Stimulated activated CD4-positive, alpha-beta T cell treated with anti-CD3 and anti-CD28 coated beads, Interleukin-15, amount 100 ng/mL, for 1 hour (primary cell): ENCODE measurements around the gene RFTN1.

ENCODE experiments used
- DNase-seq, 2 donors: peaks; one replicate each; pipeline ENCODE4 v3.0.0-alpha.2; 2020; ENCODE audit warnings: low read depth in 1 of 2, low spot score in 1 of 2

Gene RFTN1

DNA sequence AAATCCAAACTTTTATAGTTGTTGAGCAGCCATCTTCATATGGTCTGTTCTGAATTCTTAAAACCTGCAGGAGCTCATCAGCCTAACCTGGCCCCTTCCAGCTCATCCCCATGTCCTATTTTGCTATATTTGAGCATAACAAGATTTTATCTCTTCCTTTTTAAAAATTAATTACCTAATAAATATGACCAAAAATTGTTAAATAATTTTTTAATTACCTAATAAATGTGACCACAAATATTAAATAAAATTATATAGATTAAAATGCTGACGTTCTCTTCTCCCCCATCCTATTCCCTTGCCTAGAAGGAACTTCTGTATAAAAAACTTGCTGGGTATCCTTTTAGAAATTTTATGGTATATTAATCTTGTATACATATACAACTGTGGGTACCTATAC, 204.8 kb downstream of the RFTN1 start:
- no peak for DNase-seq

DNA sequence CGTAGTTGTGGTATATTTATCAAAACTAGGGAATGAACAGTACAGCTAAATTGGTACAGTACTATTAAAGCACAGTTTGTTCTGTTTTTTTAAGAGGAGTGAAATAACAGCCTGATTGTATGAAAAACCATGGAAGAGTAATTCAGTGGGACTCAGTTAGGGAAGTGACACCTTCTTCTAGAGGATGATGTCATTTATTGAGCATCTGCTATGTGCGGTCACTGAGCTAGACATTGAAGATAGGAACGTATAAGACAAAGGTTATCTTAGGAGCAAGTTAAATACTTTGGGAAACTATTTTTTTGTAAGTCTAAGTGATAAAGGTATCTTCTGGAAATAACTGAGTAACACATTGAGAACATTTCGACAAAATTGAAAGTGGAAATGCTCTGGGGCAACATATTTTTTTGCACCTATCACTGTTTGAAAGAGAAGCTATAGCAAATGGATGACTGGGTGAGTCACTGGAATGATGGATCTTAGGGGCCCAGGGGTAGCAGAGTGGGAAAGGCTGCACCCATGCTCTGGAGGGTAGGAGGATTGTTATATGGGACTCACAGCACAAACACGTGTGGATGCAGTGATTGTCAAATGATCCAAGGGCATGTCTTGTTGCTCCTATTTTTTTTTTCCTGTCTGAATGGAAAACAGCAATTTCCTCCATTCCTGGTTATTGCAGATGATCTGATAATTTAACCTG, 205.5 kb downstream of the RFTN1 start:
- no peak for DNase-seq

DNA sequence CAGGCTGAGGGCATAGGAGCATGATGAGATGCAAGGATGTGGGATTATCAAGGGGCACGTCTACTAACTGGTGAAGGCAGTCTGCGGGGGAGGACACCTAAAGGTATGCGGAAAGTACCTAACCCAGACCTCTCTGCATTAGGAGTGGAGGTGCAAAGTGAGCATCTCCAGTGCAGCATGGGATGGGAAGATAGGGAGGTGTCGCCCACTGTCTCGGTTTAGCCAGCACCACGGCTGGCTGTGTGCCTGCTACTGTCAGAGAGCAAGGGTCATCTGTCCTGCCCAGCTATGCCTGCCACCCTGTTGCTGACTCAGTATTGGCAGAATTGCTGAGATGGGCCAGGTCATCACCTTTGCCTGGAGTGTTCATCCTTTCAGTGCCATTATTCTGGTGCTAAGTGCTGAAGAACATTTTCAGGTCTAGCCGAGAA, 208.4 kb downstream of the RFTN1 start:
- DNase-seq = no peak

DNA sequence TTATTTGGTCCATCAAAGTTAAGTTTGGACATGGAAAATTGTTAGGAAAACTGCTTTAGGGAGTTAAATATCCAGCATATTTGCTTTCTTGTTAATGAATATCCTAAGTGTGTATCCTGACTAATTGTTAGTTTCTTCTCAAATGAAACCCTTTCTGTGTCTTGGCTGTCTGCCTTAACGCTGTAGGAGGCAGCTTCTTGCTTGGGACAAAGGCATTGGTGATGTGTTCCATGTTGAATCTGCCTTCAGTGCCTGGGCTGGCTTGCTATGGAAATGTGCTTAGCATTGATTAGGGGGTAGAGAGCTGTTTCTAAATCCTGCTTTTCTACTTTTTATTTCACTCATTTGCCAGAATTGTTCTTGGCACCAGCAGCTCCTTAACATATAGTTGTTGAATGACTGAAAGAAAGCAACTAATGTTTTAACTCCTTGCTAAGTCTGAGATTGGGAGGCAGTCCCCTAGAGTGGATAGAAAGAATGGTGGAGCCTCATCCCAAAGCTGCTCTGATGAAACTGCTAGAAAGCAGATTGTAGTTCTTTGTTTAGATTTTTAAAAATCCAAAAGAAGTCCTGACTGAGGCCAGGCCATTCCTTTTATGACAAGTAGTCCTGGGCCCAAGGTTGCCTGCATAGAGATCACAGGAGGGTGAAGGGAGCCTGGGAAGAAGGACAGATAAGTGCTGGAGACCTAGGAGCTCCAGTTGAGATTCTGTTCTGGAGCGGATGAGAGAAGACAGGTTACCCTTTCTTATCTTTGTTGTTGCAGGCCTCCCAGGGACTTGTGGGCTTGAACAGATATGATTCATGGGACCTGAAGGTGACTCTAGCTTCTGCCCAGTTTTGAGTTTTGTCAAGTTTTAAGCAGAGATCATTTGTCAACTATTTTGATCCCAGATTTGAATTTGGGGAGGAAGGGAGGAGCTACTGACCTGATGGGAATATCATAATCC, 209.2 kb downstream of the RFTN1 start:
- no peak for DNase-seq

DNA sequence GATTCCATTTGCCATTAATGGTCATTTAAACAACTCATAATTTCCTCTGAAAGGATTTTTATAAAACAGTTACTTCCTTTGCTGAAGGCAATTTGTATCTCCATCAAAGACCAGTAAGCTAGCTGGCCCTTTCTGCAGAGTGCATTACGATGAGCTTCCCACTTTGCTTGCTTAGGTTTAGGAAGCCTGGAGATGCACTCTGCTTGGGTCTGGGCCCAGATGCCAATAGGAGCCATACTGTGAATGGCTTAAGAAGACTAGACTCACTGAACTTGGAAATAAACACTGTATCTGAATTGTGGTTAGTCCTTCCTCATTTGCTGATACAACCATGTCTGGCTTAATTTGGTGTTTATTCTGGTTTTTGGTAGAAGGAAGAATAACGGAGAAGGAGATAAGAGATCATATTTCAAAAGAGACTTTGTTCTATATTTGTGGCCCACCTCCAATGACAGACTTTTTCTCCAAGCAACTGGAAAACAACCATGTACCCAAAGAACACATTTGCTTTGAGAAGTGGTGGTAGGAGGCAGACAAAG, 210.4 kb downstream of the RFTN1 start:
- no peak for DNase-seq

DNA sequence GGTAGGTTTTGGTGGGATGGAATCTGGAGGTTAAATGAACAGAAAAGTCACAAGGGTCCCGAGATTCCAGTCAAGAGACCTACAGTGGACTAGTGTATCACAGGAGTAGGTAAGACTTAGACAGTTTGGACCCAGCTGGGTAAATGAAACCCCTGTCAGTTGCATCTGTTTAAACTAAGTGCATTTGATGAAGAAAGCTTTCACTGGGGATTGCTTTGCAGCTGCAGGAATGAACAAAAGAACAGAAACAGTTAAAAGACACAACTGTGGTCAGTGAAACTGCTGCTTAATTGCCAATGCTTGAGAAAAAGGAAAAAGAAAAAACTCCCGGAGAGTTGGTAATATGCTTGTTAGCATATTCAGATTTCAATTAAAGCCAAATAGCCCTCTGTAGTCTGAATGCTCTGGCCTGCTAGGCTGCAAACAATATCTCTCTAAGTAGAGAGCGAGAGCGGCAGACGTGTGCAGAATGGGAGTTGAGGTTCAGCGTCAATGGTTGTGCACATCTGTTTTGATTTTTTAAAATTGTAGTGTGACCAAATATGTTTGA, 211.3 kb downstream of the RFTN1 start:
- DNase-seq = no peak

DNA sequence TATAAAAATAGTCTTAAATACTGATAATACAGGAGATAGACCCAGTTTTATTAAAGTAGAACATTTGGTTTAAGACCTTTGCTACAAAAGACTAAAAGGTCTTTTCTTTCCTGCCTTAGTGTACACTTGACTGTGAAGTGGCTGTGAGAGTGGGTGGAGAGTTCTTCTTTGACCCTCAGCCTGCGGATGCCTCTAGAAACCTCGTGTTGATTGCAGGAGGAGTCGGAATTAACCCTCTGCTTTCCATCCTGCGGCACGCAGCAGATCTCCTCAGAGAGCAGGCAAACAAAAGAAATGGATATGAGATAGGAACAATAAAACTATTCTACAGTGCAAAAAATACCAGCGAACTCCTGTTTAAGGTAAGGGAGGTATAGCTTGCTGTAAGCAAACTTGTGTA, 212.0 kb downstream of the RFTN1 start:
- DNase-seq = no peak

DNA sequence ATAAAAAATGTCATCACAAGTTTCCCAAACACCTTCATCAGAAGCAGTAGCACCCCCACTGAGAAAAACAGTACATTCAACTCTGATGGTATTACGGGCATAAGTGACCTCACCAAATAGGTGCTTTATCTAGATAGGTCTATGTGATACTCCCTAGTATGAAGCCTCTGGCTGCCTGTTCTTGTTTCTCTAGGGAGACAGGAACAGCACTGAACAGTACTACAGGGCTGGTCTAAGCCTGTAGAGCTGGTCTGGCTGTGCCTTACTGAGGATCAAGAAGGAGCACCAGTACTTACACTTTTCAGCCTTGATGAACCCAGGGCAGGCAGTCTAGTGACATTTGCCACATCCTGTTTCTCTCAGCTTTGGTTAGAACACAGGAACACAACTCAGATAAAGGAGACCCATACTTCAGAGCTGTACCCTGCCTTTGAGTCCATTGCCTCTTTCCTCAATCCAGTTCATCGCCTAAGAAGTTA, 212.6 kb downstream of the RFTN1 start:
- no peak for DNase-seq

DNA sequence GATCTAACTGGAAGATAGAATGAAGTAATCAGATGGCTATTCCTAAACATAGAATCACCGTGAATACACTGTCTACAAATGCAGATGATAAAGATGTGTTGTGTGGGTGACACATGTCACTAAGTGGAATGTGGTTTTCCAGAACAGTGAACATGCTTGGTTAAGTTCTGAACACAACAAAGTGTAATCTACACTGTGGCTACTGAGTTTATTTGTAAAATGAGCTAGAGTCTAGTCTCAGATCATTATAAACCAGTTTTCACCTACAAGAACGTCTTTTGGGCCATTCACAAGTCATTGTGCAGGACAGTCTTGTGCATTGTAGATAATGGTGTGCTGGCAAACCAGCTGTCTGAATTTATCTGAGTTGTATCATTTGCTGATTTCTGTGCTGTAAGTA, 213.2 kb downstream of the RFTN1 start:
- DNase-seq = no peak

DNA sequence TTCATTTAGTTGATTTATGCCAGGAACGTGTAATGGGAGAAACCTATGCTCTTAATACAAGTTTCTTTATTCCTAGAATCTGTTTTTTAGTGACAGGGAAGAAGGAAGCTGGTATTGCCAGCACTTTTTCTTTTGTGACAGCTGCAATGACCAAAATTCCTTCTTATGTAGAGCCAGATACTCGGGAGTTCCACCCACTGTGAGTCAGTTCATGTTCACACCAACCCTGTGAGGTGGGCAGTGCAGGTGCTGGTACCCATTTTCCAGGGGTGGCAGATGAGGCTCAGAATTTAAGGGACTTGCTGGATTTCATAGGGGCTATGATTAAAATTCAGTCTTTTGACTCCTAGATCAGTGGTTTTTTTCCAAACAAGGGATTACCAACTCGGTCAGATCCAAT, 213.8 kb downstream of the RFTN1 start:
- no peak for DNase-seq

DNA sequence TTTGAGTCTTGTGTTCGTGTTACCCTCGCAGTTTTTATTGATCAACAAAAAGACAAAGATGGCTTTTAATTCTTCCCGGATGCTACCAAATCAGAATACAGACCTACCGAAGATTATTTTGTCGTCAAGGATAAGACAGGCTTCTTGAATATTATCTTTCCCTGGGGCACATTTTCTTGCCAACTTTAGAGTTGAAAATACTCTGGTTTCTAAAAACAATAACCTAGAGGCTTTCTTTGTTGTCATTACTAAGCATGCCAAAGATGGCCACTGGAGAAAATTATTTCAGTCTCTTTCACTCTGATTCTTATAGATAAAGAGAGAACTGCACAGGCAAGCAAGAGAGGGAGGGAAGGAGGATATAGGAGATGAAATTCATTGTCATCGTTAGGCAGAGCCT, 214.6 kb downstream of the RFTN1 start:
- DNase-seq = no peak

DNA sequence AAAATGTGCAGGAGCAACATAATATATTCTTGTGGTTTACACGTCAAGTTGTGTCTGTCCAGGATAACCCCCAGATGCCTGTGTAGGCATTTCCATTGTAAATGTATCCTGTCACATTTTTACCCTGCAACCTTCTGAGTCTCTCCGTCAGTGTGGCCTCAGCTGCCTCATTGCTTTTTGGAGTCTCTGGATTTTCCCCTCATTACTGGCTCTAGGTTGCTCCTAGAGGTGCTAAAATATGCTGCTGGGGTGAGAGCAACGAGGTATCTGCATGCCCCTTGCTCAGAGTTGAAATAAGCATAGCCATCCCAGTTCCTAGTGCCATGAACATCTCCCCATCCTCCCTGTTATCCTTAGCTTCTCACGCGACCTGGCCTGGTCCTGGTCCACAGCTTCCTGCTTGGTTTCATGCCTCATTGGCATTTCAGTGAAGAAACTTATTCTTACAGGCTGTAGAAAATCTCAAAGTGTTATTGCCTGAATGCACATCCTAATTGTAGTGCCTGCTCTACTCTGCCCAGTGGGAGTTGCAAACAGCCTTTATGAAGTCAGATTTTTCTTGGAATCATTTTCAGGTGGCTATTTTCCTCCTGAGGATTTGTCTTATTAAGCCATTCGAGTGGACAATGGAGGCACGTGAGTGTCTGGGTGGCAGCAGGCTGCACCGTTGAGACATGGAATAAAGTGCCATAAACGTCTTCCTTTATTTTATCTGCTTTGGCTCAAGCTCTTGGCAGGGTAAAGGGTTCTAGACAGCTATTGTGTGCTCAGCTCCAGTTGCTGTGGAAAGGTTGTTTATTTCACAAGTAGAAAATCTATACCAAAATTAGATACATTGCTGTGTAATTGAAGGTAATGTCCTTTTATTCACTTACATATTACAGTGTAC, 215.3 kb downstream of the RFTN1 start:
- no peak for DNase-seq

DNA sequence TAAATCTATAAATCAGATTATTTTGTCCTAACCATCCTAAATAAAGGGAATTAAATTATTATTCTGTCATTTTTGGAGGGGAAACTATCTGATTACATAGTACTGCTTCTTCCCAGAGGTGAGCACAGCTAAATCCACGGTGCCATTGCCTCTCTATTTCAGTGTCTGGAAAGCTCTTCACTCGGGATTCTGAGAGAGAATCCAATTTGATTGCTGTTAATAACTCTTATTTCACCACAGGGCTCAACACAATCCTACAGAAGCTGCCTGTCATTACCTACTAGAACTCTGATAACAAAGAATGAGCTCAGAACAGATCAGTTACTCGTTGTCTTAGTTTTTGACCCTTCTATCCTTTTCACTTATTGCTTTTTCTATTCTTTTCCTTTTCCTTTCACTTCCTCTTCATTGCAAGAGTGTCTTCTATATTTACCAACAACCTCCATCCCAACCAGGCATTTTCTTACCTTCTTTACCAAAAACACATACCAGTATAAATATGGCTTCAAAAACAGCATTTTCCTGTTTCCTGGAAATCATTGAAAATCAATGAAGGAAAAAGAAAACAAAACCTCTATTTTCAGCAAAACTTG, 218.1 kb downstream of the RFTN1 start:
- DNase-seq = no peak

DNA sequence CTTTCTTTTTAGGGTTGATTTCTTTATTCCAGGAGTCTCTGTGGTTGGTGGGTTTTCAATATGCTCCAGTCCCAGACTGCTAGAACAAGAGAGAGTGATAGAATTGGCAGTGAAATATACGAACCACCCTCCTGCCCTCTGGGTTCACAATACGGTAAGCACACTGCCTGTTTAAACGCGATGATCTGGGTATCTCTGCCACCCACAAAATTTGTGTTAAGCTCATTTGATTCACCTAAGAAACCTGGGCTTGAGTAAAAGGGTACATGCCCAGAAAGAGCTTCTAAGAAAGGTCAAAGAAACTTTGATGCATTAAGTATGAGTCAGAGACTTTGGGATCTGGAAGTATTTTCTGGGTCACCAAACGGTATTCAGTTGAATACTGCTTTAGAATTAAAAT, 218.7 kb downstream of the RFTN1 start:
- DNase-seq = no peak

DNA sequence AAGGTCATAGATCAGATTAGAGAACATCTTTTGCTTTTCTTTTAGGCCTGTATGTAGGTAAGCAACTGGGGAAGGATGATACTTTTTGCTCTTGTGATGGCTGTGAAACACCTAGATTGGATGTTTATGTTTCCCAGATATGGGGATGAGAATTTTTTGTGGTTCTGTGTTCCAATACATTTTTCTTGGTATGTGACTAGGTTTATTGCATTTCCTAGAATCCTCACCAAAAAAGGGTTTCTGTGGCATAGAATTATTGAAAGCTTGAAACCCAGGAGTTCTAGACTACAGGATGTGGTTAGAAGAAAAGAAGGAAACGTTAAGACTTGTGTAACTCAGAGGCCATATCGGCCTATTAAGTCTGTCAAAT, 222.7 kb downstream of the RFTN1 start:
- no peak for DNase-seq

DNA sequence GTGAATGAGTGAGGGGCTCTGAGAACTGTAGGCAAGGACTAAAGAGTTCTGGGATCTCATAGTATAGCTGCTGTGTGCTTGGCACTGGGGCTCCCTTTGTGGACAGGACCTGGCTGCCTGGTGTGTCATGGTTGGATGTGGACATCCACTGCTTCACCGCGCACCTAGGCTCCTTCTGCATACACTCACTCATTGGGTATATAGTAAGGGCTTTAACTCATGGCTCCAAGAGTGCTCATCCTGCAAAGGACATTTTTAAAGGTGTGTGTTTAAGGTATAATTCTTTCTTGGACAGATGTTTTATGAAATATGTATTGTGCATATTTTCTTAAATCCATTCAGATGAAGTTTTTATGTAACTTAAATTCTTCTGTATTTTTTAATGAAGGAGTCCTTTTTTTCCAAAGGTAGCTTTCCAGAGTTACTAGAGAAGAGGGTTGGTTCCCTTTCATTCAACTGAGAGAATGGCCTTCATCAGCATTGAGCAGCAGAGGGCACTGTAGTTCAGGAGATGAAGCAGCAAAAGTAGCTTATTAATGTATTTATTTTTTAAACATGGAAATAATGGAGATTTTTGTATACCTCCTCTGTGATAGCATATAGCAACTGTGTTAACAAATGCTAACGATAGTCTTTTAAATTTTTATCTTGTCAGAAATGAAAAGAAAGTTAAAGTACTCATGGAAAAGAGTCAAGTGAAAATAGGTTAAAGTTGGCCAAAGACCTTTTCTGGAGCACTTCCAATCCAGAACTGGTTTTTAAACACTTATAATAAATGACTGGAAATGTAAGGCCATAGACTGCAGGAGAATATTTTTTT, 223.3 kb downstream of the RFTN1 start:
- no peak for DNase-seq

DNA sequence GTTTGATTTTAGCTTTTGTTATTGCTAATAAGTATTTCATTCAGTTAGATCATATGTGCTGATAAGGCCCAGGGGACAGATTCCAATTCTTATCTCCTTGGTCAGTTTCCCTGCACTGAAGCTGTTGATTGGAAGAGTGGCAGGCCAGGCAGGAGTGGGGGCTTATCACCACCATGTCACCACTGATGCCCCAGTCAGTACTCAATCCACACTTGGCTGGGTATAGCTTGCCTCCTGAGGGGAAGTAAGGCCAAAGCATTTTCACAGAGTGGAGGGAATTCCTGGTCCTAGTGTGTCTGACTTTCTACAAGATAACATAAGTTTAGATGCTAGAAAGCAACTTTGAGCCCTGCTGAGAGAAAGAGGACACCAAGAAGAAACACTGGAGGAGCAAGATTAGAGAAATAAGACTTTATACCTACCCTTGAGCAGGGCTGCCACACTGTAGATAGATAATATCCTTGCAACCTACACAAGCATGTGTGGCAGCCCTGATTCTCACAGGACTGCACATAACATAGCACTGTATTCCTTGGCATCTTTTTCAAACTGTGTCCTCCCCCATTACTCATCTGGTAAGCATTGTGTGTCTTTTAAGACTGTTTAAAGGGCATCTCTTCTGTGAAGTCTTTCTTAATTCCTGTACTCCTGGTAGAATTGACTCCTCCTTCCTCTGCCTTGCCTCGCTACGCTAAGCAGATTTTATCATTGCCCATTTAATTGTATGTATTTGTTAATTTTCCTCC, 224.2 kb downstream of the RFTN1 start:
- no peak for DNase-seq

DNA sequence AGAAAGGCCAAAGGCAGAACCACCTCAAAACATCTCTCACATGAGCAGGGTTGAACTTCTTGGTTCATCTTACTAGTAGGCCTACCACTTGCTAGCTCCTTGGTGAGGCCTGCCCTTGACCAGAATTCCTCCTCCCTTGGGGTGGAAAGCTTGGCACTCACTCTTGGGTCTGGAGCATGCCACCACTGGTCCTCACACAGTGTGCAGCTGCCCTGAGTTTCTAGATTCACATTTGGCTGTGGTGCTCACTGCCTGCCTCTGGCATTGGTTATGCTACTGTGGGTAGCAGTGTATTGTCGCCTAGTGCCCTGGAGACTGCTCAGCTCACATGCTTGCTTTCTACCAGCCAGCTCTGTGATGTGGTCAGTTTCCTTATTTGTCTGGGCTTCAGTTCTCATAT, 224.8 kb downstream of the RFTN1 start:
- no peak for DNase-seq
